Measurements from ENCODE around the gene GAS7. TPM values are rescaled to one million over a fixed set of nuclear protein-coding genes. Genes with fewer than 3 reads are reported as not detected.

GAS7 gene
- total RNA-seq, 6 donors from 2014 or later: 19.9 to 87.1 (median 41.5) TPM

GRCh38 chr17:10125531-10126275 lies 72.7 kb downstream of the GAS7 start:
- Histone ChIP-seq H3K36me3 (no peaks in the 10 kb centered on the region), H3K27me3 (no peaks in the 10 kb centered on the region), H3K27ac (no peak overlapping the region), H3K4me3 (no peak overlapping the region), H3K4me1 (peaks cover under 1 to 21% (median 13%) of the 10 kb centered on the region in 4 donors), H3K9me3 (no peaks in the 10 kb centered on the region)
- peak in 1 of 2 donors; percentile 35 for ATAC-seq (ENCODE audit: low FRiP score in 2 of 2)
- 37 to 44% methylated on average over 8 to 11 of the region's 11 CpGs for WGBS, 2 donors
- no peak for TF ChIP-seq POLR2A (IDR thresholded peaks at IDR 0.05)
- no peak for TF ChIP-seq CTCF (IDR thresholded peaks at IDR 0.05)
- TF ChIP-seq POLR2AphosphoS5 (IDR thresholded peaks at IDR 0.05): no peak
- DNase-seq: no peak

GRCh38 chr17:10123093-10123492 lies 75.3 kb downstream of the GAS7 start:
- H3K9me3 ChIP-seq: no peaks in the 10 kb centered on the region
- no peaks in the 10 kb centered on the region for H3K27me3 ChIP-seq
- no peak overlapping the region for H3K4me3 ChIP-seq
- 87 to 100% methylated on average over 1 to 2 of the region's 2 CpGs for WGBS, 2 donors
- DNase-seq (no peak), ATAC-seq (ENCODE audit: low FRiP score in 2 of 2) (no peak)
- no peaks in the 10 kb centered on the region for H3K36me3 ChIP-seq
- TF ChIP-seq POLR2A (IDR thresholded peaks at IDR 0.05) (no peak), CTCF (IDR thresholded peaks at IDR 0.05) (no peak), EP300 (IDR thresholded peaks at IDR 0.05) (no peak), POLR2AphosphoS5 (IDR thresholded peaks at IDR 0.05) (no peak)
- H3K4me1 ChIP-seq: peaks cover 25 to 46% (median 36%) of the 10 kb centered on the region in 4 donors
- H3K27ac ChIP-seq: no peak overlapping the region

DNA sequence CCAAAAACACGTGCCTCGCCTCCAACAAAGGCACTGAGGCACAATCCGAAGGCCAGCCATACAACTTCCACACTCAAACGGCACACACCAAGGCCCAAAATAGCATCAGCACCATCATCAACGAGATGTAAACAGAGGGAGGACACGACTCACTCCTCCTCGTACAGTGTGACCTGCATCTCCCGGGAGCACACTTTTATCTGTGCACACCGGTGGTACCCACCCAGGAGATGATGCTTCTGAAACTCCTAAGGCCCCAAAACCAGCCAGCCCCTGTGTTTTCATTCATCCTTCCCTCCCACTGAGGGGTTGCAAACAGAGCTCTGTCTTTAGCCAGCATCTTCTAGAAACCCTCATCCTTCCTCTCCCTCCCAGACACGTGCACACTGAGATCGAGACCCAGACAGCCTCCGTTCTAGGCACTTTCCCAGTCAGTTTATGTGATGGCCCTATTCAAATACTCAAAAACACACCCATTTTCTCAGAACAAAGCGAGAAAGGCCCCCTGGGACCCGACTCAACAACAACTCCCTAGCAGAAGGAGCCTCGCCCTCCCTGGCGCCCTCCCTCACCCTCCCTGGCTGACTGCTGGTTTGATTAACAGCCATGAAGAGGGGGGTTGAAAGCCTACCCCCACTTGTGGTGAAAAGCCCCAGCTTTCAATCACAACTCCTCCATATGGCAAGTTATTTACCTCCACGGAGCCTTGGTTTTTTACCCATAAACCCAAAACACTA lies 76.3 kb downstream of the GAS7 start:
- H3K27me3 ChIP-seq: no peaks in the 10 kb centered on the region
- ATAC-seq (ENCODE audit: low FRiP score in 2 of 2) (peak in 1 of 2 donors; percentile 1), DNase-seq (no peak)
- no peak overlapping the region for H3K4me3 ChIP-seq
- H3K36me3 ChIP-seq: no peaks in the 10 kb centered on the region
- no peaks in the 10 kb centered on the region for H3K9me3 ChIP-seq
- H3K27ac ChIP-seq: no peak overlapping the region
- WGBS, 2 donors: 67% methylated on average over 12 to 17 of the region's 17 CpGs
- TF ChIP-seq POLR2A (IDR thresholded peaks at IDR 0.05) (no peak), EP300 (IDR thresholded peaks at IDR 0.05) (no peak), POLR2AphosphoS5 (IDR thresholded peaks at IDR 0.05) (no peak), CTCF (IDR thresholded peaks at IDR 0.05) (no peak)
- peaks cover 33 to 46% (median 40%) of the 10 kb centered on the region in 4 donors for H3K4me1 ChIP-seq

DNA sequence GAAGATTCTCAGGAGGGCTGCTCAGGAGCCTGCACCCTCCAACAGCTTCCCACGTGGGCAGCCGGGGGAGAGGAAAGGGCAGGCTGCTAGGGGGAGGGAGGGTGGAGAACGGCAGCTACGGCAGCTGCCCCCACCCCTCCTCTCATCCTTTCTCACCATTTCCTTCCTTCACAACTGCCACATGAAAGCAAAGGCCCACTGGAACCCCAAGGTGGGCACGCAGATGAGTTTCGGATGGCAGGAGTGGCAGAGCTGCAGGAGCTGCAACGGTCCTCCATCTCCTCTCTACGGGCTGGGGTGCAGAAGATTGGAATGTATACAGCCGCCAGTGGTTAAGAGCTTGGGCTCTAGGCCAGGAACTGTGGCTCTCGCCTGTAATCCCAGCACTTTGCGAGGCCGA lies 77.7 kb downstream of the GAS7 start:
- Histone ChIP-seq H3K27ac (peak overlapping the region in 1 of 4 donors; percentile 65), H3K4me3 (no peak overlapping the region), H3K36me3 (no peaks in the 10 kb centered on the region), H3K4me1 (peaks cover 35 to 49% (median 44%) of the 10 kb centered on the region in 4 donors), H3K9me3 (no peaks in the 10 kb centered on the region), H3K27me3 (no peaks in the 10 kb centered on the region)
- TF ChIP-seq EP300 (IDR thresholded peaks at IDR 0.05) (no peak), CTCF (IDR thresholded peaks at IDR 0.05) (no peak)
- 25 to 26% methylated on average over 11 to 12 of the region's 12 CpGs for WGBS, 2 donors
- ATAC-seq (ENCODE audit: low FRiP score in 2 of 2): no peak
- DNase-seq: no peak
